Measurements from ENCODE around the gene RNLS.

- TF ChIP-seq, protein P1, sequence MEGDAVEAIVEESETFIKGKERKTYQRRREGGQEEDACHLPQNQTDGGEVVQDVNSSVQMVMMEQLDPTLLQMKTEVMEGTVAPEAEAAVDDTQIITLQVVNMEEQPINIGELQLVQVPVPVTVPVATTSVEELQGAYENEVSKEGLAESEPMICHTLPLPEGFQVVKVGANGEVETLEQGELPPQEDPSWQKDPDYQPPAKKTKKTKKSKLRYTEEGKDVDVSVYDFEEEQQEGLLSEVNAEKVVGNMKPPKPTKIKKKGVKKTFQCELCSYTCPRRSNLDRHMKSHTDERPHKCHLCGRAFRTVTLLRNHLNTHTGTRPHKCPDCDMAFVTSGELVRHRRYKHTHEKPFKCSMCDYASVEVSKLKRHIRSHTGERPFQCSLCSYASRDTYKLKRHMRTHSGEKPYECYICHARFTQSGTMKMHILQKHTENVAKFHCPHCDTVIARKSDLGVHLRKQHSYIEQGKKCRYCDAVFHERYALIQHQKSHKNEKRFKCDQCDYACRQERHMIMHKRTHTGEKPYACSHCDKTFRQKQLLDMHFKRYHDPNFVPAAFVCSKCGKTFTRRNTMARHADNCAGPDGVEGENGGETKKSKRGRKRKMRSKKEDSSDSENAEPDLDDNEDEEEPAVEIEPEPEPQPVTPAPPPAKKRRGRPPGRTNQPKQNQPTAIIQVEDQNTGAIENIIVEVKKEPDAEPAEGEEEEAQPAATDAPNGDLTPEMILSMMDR (IDR thresholded peaks at IDR 0.05): no peak
- TF ChIP-seq EP300 (IDR thresholded peaks at IDR 0.05): no peak
Observed at GRCh38 chr10:88260329-88261051, 322.6 kb downstream of the RNLS start.

All from tibial nerve (tissue), 4 donors.